GM23338 (cell line): ENCODE data around the gene FSIP1. TPM values are rescaled to one million over a fixed set of nuclear protein-coding genes. Genes with fewer than 3 reads are reported as not detected.

Experiments
- ATAC-seq: fragments of 200-7000 bp; cut with Tn5 transposase; 3 replicates; pipeline ENCODE4 v1.9.1; 2020
- DNase-seq: peaks from one replicate; pipeline ENCODE4 v3.0.0-alpha.2; 2015; ENCODE audit warnings: low spot score
- H2AFZ ChIP-seq: fragments of 200-600 bp; sonication (generic); 2 replicates; pipeline ENCODE4 v1.8.0; 2016; ENCODE audit warnings: antibody characterized with exemption, mild to moderate bottlenecking, moderate library complexity
- H3F3A ChIP-seq: fragments of 200-600 bp; sonication (generic); replicated peaks from 2 replicates; pipeline ENCODE4 v1.8.0; 2017; ENCODE audit warnings: antibody characterized with exemption, mixed run types, low read depth
- H3K27ac ChIP-seq: fragments of 200-600 bp; sonication (generic); 2 replicates; pipeline ENCODE4 v1.6.1; 2016; ENCODE audit warnings: low read depth
- H3K27me3 ChIP-seq: fragments of 200-600 bp; sonication (generic); 2 replicates; pipeline ENCODE4 v1.8.0; 2016; ENCODE audit warnings: mild to moderate bottlenecking, mixed run types, moderate library complexity; ENCODE audit not compliant: insufficient read depth
- H3K36me3 ChIP-seq: fragments of 200-600 bp; sonication (generic); 2 replicates; pipeline ENCODE4 v1.8.0; 2016; ENCODE audit warnings: mild to moderate bottlenecking; ENCODE audit not compliant: insufficient read depth
- H3K4me1 ChIP-seq: fragments of 200-600 bp; sonication (generic); 2 replicates; pipeline ENCODE4 v1.8.0; 2016; ENCODE audit warnings: mild to moderate bottlenecking, moderate library complexity; ENCODE audit not compliant: insufficient read depth
- H3K4me2 ChIP-seq: fragments of 200-600 bp; sonication (generic); 2 replicates; pipeline ENCODE4 v1.7.1; 2017; ENCODE audit warnings: mixed run types
- H3K4me3 ChIP-seq: fragments of 200-600 bp; sonication (generic); 2 replicates; pipeline ENCODE4 v1.6.1; 2016; ENCODE audit warnings: mixed run types
- H3K79me2 ChIP-seq: fragments of 200-600 bp; sonication (generic); replicated peaks from 2 replicates; pipeline ENCODE4 v1.8.0; 2017; ENCODE audit warnings: mild to moderate bottlenecking; ENCODE audit not compliant: insufficient read depth
- H3K9me2 ChIP-seq: fragments of 200-600 bp; sonication (generic); 2 replicates; pipeline ENCODE4 v1.8.0; 2017; ENCODE audit not compliant: insufficient read depth
- H4K20me1 ChIP-seq: fragments of 200-600 bp; sonication (generic); replicated peaks from 2 replicates; pipeline ENCODE4 v1.8.0; 2017; ENCODE audit warnings: mild to moderate bottlenecking; ENCODE audit not compliant: insufficient read depth
- H3K27ac Mint-ChIP-seq: 2 replicates; pipeline ENCODE4 v1.8.0; 2020; ENCODE audit warnings: inconsistent platforms, mild to moderate bottlenecking, moderate library complexity, mixed read lengths
- H3K27me3 Mint-ChIP-seq: 3 replicates; pipeline ENCODE4 v1.8.0; 2022; ENCODE audit warnings: low read depth, mild to moderate bottlenecking, moderate library complexity, mixed read lengths, inconsistent platforms; ENCODE audit not compliant: insufficient read depth, poor library complexity
- H3K36me3 Mint-ChIP-seq: 3 replicates; pipeline ENCODE4 v1.8.0; 2021; ENCODE audit warnings: low read depth, mild to moderate bottlenecking, inconsistent platforms, moderate library complexity, mixed read lengths
- H3K4me1 Mint-ChIP-seq: 3 replicates; pipeline ENCODE4 v1.8.0; 2020; ENCODE audit warnings: mild to moderate bottlenecking, inconsistent platforms, mixed read lengths
- H3K4me3 Mint-ChIP-seq: 3 replicates; pipeline ENCODE4 v1.8.0; 2021; ENCODE audit warnings: moderate library complexity, mild to moderate bottlenecking, inconsistent platforms, mixed read lengths
- H3K9me3 Mint-ChIP-seq: 3 replicates; pipeline ENCODE4 v1.8.0; 2020; ENCODE audit warnings: moderate library complexity, mild to moderate bottlenecking, inconsistent platforms, mixed read lengths
- CREB1 ChIP-seq: fragments of 250-450 bp; sonication (Bioruptor Pico); IDR thresholded peaks from 2 replicates; pipeline ENCODE4 v1.5.0; 2020; ENCODE audit warnings: low read depth, mild to moderate bottlenecking, moderate library complexity
- CTCF ChIP-seq, 2 experiments: fragments of 200-600 bp in 1 of 2; sonication (generic) in 1 of 2; conservative IDR thresholded peaks; 2 replicates each; pipeline versions ENCODE4 v1.5.1 to v1.6.1; 2016 to 2017; ENCODE audit warnings: antibody characterized with exemption in 2 of 2, low read depth in 2 of 2, mild to moderate bottlenecking in 2 of 2, moderate library complexity in 1 of 2
- ETS1 ChIP-seq: IDR thresholded peaks from 2 replicates; pipeline ENCODE4 v1.6.1; 2016; ENCODE audit warnings: antibody characterized with exemption
- EZH2 ChIP-seq: fragments of 200-600 bp; sonication (generic); IDR thresholded peaks from one replicate; pipeline ENCODE4 v1.8.0; 2017; ENCODE audit warnings: antibody characterized with exemption, mild to moderate bottlenecking, low read depth; ENCODE audit not compliant: unreplicated experiment
- EZH2phosphoT487 ChIP-seq: fragments of 200-600 bp; sonication (generic); IDR thresholded peaks from one replicate; pipeline ENCODE4 v1.8.1; 2018; ENCODE audit warnings: antibody characterized with exemption; ENCODE audit not compliant: unreplicated experiment
- JUNB ChIP-seq: IDR thresholded peaks from one replicate; pipeline ENCODE4 v1.6.1; 2016; ENCODE audit warnings: antibody characterized with exemption; ENCODE audit not compliant: unreplicated experiment
- NANOG ChIP-seq: IDR thresholded peaks from 2 replicates; pipeline ENCODE4 v1.6.1; 2016; ENCODE audit warnings: antibody characterized with exemption, borderline replicate concordance
- POLR2AphosphoS5 ChIP-seq: IDR thresholded peaks from 2 replicates; pipeline ENCODE4 v1.6.1; 2016; ENCODE audit warnings: antibody characterized with exemption, low read depth
- REST ChIP-seq: IDR thresholded peaks from one replicate; pipeline ENCODE4 v1.6.1; 2018; ENCODE audit warnings: antibody characterized with exemption; ENCODE audit not compliant: unreplicated experiment
- STAT1 ChIP-seq: IDR thresholded peaks from one replicate; pipeline ENCODE4 v1.6.1; 2016; ENCODE audit warnings: antibody characterized with exemption; ENCODE audit not compliant: unreplicated experiment
- ZNF114 ChIP-seq: fragments of 250-450 bp; sonication (Bioruptor Pico); IDR thresholded peaks from 2 replicates; pipeline ENCODE4 v1.5.0; 2020; ENCODE audit warnings: mild to moderate bottlenecking, moderate library complexity
- ZNF331 ChIP-seq: fragments of 250-450 bp; sonication (Bioruptor Pico); IDR thresholded peaks from 2 replicates; pipeline ENCODE4 v1.5.0; 2020; ENCODE audit warnings: low read depth, mild to moderate bottlenecking, moderate library complexity
- ZNF462 ChIP-seq: fragments of 250-450 bp; sonication (Bioruptor Pico); IDR thresholded peaks from 2 replicates; pipeline ENCODE4 v1.5.0; 2020; ENCODE audit warnings: mild to moderate bottlenecking, moderate library complexity
- polyA plus RNA-seq: library from polyadenylated mRNA; unstranded; fragments of >200 nt; fragmentation: Nextera tagmentation; extraction: Ambion mirVana; gene quantifications from 2 replicates; pipeline ENCODE4 v1.2.1, GENCODE V29; 2016
- total RNA-seq: library from RNA; depleted of rRNA; stranded (reverse); fragments of >200 nt; shearing (Covaris generic); gene quantifications from 2 replicates; pipeline ENCODE4 v1.2.3, GENCODE V29; 2014

FSIP1 gene
- total and polyA plus RNA-seq, 2 experiments from 2014 or later, result 0.92 to 2.1 TPM

- no peak overlapping the region for H3K4me3 Mint-ChIP-seq
These were observed 196.1 kb downstream of the FSIP1 start for GRCh38 chr15:39586387-39587095.

More at GRCh38 chr15:39586387-39587095, 196.1 kb downstream of the FSIP1 start:
- Histone ChIP-seq H3K79me2 (peaks cover 17% of the 10 kb centered on the region), H3K9me2 (no peaks in the 10 kb centered on the region), H3K4me2 (no peak overlapping the region), H3K4me1 (peaks cover 10% of the 10 kb centered on the region), H4K20me1 (peaks cover 8% of the 10 kb centered on the region), H3K36me3 (peaks cover 86% of the 10 kb centered on the region), H3F3A (0 out of 2 replicates have a peak, but pooled peaks cover 3% of the 10 kb centered on the region), H3K27ac (no peak overlapping the region), H2AFZ (no peak overlapping the region), H3K4me3 (no peak overlapping the region), H3K27me3 (no peaks in the 10 kb centered on the region)
- Mint-ChIP-seq H3K27me3 (peaks cover 7% of the 10 kb centered on the region), H3K9me3 (no peaks in the 10 kb centered on the region), H3K36me3 (peaks cover 100% of the 10 kb centered on the region), H3K4me1 (peaks cover 16% of the 10 kb centered on the region), H3K27ac (no peak overlapping the region)
- ATAC-seq (no peak), DNase-seq (no peak)
- TF ChIP-seq CTCF (conservative IDR thresholded peaks at IDR 0.05; ENCODE audit: low read depth in 2 of 2), result no peak
- no peak for TF ChIP-seq ZNF462 (CRISPR knock-in tag)
- no peak for TF ChIP-seq REST
- no peak for TF ChIP-seq EZH2
- no peak for TF ChIP-seq STAT1
- TF ChIP-seq JUNB, result no peak
- no peak for TF ChIP-seq NANOG
- no peak for TF ChIP-seq EZH2phosphoT487
- TF ChIP-seq ZNF114 (CRISPR knock-in tag), result no peak
- TF ChIP-seq ZNF331 (CRISPR knock-in tag), result no peak
- no peak for TF ChIP-seq ETS1
- no peak for TF ChIP-seq POLR2AphosphoS5
- TF ChIP-seq CREB1 (CRISPR knock-in tag), result no peak
